ENCODE data around the gene OSBPL8.

OSBPL8 gene

DNA sequence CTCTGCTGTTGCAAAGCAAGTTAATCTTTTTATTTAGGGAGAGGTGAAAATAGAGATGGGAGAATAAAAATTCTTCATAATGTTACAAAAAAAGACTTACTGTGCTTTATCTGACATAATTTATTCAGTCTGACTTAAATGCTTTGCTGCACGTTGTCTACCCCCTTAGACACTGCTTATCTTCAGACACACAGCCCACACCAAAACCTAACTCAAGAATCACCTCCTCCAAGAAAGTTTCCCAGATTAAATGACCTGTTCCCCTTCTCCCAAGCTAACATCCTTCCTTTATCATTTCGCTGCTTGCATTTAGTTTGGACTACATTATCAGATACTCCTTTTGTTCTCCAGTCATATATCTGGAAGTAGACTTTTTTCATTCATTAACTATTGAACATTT lies 3.8 kb downstream of the OSBPL8 start:
- no peak for DNase-seq

DNA sequence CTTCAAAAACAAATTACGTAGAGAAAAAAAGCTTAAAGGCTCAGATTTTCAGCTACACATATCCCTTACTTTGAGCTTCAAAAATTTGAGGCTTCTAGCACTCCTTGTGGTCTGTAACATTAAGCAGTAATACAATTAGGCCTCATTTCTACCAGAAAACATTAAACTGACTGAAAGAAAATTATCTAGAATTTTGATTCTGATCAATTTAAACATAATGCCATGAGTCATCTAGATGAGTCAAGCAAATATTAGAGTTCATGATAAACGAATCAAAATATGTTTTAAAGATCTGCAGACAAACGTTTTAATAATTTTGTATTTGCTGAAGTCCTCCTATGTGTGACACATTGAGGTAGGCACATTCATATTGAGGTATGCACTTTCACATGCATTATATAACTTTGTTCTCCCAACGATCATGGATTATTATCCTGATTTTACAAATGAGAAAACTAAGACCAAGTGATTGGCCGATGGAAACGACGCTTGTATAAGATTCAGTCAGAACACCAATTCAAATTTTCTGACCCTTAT lies 4.3 kb downstream of the OSBPL8 start:
- no peak for DNase-seq

DNA sequence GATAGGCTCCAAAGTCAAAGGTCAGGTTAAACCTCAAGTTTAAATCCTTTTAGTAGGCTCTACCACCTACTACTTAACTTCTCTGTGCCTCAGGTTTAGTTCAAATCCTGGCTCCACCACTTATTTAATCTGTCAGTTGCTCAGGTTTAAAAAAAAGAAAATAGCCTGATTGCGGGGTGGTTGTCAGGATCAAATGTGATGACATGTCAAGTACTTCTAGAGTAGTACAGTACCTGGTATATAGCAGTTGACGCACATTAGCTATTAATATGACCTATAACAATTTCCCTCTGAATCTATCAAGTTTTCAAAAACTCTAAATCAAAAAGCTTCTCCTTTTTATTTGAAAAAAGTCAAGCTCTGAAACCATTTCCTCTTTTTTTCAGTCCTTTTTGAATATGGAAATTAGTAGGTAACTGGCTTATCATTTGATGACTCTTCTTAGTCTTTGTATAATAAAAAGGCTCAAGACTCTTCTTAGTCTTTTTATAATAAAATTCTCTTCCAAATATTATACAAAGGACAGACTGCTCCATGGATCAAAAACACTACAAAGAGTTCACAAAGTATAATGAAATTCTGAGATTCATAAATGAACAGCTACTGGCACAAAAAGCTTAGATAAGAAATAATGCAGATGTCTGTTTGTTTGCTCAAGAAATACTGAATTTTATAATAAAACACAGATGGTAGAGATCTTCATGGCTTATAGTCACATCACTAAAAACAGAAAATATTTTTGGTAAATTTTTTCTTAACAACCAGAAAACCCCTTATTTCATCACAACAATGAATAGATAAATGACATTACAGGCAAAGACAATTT lies 5.0 kb downstream of the OSBPL8 start:
- no peak for DNase-seq

DNA sequence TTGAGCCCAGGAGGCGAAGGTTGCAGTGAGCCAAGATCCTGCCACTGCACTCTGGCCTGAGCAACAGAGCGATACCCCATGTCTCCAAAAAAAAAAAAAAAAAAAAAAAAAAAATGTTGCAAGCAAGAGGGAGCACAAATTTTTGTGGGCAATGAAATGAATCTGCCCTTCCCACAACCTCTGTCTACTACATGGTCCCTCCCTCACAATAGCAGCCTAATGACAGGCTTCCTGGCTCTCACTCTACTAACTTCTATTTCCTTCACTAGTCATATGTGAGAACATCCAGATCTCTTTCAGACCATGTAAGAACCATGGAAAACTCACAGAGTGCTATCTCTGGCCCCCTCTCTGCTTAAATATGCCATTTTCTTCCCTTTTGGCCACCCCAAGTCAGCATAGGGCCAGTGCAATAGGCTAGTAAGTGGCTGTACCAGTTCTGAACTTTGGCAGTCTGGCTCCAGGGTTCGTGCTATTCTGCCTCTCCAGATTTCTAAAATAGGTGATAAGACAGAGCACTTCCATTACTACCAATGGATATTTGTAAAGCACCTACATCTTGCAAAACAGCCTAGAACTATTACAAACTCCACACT lies 7.1 kb downstream of the OSBPL8 start:
- no peak for DNase-seq

- DNase-seq, result no peak
Observed at GRCh38 chr12:76551482-76551888, 8.1 kb downstream of the OSBPL8 start.

GRCh38 chr12:76549131-76549530 lies 10.4 kb downstream of the OSBPL8 start:
- DNase-seq, result no peak

DNA sequence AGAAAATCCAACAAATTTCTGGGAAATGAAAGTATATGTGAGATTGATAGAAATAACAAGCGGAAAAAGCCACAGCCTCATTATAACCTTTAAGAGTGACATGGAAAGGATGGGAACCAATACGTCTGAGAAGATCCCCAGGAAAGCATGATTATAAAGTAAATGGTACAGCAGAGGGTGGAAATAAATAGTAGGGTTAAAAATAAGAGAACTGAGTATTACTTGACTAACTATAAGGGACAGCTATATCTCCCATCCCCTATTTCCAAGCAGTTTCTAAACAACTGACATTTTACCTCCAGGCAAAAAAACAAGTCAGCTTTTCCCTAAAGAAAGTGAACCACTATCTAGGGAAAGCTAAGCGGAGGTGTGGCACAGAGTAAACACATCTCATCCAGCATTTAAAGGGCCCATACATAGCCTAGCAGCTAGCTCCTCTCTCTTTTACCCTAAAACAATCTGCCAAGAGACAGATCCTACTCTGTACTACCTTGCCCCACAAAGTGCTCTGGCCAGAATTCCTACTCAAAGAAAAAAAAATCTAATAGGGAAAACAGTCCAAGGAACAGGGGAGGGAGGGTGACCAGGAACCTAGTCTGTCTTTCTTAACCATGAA lies 11.2 kb downstream of the OSBPL8 start:
- no peak for DNase-seq

DNA sequence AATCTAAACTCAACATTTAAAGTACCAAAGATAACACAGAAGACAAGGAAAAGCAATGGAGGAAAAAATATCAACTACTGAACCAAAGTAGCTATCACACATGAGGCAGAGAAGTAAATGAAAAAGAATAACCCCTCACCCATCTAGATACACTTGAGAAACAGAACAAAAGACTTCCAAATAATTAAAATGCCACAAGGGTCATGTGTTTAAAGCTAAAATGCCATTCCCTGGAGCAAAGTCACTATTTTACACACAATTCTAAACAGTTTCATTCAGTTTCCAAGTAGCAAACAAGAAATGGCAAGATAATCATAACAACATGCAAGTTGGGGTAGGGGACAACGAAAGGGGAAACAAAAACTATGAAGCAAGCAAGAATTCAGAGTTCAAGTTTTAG lies 12.0 kb downstream of the OSBPL8 start:
- no peak for DNase-seq

GRCh38 chr12:76546889-76547288 lies 12.7 kb downstream of the OSBPL8 start:
- no peak for DNase-seq

GRCh38 chr12:76545486-76545885 lies 14.1 kb downstream of the OSBPL8 start:
- DNase-seq, result no peak

- DNase-seq, result no peak
Observed at GRCh38 chr12:76544601-76545261, 14.8 kb downstream of the OSBPL8 start.

DNA sequence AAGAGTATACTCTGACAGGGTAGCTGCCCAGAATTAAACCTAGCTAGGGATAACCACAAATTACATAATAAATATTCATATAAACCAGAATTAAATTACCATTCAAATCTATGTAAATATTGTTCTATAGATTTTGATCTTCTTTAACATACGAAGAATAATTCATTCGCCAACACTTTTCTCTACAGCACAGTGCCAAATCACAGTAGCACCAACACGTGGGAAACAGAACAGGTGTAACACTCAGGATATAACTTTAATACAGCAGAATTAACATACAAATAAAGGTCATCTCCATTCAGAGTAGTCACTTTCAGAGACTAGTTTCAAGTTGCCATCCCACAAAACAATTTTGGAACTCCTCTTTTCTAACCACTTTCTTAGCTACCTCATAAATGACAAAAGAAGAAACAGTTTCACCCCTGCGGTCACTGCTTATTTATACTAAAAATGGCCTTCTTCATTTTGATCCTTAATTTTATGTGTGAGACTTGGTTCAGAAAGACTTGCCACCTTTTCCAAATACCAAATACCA lies 15.7 kb downstream of the OSBPL8 start:
- DNase-seq, result no peak

DNA sequence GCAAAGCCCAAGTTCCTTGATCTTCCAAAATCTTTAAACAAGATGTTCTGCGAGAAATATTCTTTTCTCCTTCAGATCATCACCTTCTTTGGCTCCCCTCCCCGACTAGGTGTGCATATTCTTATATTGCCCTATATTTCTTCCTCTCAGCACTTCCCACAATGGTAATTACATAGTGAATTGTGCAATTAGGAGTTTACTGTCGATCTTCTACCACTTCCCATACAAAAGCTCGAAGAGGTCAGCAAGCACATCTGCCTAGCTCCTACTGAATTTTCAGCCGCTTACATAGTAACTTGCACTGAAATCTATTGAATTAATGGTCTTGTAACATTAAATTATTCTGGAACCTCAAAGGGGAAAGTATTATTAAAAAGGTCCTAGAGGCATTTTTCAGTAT lies 16.7 kb downstream of the OSBPL8 start:
- no peak for DNase-seq

DNA sequence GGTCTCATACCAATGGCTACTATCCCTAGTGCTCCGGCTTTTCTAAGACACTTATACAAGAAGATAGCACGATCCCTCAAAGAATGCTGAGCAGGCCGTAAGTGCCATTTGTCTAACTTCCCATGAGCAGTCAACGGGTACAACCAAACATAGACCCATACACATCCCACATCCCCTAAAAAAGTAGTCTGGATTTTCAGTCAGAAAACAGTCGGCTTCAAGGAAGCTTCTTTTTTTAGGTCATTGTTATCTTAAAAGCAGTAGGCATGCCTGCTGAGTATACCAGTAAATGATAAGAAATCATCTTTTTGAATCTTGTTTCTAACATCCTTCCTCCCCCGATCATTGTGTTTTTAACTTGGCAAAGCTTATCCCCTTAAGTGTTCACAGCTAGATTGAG lies 19.8 kb downstream of the OSBPL8 start:
- DNase-seq, result no peak

GRCh38 chr12:76537923-76538322 lies 21.6 kb downstream of the OSBPL8 start:
- DNase-seq, result no peak

- DNase-seq, result no peak
Observed at GRCh38 chr12:76536546-76536945, 23.0 kb downstream of the OSBPL8 start.

DNA sequence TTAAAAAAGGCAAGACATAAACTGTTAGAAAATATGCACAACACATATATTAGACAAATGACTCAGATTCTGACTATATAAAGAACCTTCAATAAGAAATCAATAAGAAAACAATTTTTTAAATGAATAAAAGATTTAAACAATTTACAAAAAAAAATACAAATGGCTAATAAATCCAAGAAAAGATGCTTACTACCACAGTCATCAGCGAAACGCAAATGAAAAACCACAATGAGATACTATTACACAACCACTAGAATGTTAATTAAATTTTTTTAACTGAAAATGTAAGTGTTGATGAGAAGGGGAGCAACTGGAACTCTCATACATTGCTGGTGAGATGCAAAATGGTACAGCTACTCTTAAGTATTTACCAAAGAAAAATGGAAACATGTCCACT lies 24.4 kb downstream of the OSBPL8 start:
- no peak for DNase-seq

- DNase-seq, result no peak
Observed at GRCh38 chr12:76533331-76533730, 26.2 kb downstream of the OSBPL8 start.

DNA sequence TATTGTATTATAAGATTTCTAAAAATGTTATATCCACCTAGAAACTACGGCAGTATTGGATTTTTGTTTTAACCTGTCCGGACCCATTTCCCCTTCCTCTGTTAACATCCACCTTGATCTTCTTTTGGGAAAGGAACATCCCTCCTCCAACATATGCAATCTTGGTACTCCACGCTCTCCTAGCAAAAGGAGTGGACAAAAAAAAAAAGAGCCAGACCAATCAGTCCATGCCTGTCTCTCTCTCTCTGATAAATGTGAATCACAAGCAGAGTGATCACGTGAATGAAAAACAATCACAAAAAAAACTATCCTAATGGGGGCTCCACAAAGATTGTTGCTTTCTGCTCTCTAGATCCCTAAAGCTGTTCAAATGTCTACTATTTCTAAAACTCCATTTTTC lies 27.1 kb downstream of the OSBPL8 start:
- no peak for DNase-seq

DNA sequence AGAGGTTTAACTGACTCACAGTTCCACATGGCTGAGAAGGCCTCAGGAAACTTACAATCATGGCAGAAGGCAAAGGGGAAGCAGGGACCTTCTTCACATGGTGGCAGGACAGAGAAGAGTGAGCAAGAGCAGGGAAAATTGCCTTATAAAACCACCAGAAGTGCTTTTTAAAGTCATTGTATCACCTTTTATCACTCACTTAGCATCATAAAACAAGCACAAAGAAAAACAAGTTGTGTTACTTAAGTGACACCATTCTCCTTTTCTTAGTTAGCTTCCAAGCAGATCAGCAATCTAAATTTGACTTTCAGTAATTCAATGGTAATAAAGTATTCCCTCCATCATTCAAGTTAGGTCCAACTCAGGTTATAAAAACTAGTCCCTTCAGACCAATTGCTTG lies 28.5 kb downstream of the OSBPL8 start:
- DNase-seq, result no peak

- no peak for DNase-seq
Observed at GRCh38 chr12:76530516-76530915, 29.1 kb downstream of the OSBPL8 start.

DNA sequence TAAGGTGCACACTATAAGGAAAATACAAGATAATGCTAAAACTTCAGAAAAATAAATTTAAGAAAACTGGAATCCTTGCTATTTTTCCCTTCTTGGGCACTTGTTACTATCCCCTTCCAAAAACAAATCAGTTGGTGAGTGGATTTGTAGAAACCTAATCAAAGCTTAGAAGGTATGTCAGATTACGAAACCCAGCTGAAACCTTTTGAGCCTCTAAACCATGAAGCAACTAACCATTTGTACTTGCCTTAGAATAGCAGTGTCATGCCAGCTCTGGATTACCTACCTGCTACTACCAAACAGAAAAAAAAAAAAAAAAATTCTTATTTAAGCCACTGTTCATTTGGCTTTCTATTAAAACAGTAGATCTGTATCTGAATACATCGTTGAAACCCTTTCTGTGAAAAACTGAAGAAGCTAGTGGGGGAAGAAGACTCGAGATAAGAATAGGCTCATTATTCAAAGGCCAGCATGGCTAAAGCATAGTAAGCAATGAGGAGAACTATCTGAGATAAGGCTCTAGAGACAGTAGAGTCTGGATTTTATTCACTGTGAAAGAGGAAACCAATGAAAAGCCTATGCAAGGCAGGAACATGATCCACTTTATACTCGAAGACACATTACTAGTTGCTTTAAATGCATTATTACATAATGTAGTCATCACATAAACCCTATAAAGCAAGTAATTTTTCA lies 30.2 kb downstream of the OSBPL8 start:
- no peak for DNase-seq

GRCh38 chr12:76523408-76523807 lies 36.2 kb downstream of the OSBPL8 start:
- DNase-seq, result no peak

All from NCI-H524 treated with DMSO at 0.1 percent for 48 hours (cell line).